GM20000 (cell line): ENCODE measurements around the gene SLC6A8.

Experiments
- DNase-seq: peaks from one replicate; pipeline ENCODE4 v3.0.0; 2012; ENCODE audit warnings: low spot score
- TF ChIP-seq, protein P1 (sequence below): IDR thresholded peaks from 2 replicates; pipeline ENCODE4 v1.5.1; 2012; ENCODE audit warnings: mild to moderate bottlenecking, control low read depth; ENCODE audit errors: extremely low read depth, missing control alignments

SLC6A8 gene

DNA sequence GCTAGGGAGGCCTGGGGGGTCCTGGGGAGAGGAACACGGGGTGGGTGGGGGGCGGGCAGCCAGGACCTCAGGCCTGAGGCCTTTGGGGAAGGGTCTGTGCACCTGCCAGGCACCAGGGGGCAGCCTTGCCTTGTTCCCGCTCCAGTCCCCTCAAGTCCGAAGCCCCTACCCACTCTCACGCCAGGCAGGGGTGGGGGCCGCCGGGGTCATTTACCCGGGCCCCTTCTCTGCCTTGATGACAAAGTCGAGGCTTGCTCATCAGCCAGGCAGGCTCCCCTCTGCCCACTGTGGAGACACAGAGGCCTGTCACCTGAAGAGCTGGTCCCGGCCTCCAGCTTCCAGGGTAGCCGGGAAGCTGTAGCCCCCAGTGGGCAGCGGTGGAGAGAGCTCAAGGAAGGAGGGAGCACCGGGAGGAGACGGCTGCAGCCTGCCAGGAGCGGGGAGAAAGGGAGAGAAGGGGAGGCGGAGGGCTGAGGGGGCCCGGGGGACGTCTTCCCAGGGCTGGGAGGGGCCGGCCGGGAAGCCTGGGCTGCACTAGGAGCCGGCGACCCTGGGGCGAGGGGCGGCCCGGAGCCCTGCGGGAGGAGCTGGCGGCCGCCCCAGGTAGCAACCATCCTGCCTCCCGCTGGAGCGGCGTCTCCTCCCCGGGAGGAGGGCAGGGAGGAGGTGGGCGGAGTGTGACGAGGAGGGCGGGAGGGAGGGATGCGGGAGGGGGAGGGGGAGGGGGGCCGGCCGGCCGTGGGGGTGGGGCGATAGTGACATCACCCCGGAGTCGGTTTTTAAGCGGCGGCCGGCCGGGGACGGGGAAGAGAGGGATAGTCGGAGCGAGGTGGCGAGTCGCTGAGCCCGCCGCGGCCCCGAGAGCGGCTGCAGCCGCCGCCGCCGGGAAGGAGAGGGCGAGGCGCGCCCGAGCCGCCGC, at the start of gene SLC6A8:
TSS of gene SLC6A8 (plus strand) at position 806 of the 919 bp plus-strand sequence. CDS start 649 bp downstream, outside the sequence.
- TF ChIP-seq, protein P1, sequence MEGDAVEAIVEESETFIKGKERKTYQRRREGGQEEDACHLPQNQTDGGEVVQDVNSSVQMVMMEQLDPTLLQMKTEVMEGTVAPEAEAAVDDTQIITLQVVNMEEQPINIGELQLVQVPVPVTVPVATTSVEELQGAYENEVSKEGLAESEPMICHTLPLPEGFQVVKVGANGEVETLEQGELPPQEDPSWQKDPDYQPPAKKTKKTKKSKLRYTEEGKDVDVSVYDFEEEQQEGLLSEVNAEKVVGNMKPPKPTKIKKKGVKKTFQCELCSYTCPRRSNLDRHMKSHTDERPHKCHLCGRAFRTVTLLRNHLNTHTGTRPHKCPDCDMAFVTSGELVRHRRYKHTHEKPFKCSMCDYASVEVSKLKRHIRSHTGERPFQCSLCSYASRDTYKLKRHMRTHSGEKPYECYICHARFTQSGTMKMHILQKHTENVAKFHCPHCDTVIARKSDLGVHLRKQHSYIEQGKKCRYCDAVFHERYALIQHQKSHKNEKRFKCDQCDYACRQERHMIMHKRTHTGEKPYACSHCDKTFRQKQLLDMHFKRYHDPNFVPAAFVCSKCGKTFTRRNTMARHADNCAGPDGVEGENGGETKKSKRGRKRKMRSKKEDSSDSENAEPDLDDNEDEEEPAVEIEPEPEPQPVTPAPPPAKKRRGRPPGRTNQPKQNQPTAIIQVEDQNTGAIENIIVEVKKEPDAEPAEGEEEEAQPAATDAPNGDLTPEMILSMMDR, result no peak
- DNase-seq, result peak; percentile 72

DNA sequence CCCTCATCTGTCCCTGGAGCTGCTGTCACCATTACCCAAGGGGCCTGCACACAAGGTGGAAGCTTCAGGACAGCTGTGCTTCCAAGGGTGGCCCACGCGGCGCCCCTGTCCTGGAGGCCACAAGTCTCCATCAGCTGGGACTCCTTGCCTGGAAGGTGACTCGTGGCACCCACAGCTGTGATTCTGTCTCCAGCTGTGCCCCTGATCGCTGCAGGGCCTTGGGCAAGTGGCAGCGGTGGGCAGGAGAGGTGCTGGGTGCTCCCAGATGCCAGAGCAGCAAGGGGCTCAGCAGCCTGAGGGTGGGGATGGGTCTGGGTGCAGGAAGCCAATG, 49.7 kb upstream of the SLC6A8 start:
- DNase-seq, result no peak
- TF ChIP-seq, protein P1, result no peak

DNA sequence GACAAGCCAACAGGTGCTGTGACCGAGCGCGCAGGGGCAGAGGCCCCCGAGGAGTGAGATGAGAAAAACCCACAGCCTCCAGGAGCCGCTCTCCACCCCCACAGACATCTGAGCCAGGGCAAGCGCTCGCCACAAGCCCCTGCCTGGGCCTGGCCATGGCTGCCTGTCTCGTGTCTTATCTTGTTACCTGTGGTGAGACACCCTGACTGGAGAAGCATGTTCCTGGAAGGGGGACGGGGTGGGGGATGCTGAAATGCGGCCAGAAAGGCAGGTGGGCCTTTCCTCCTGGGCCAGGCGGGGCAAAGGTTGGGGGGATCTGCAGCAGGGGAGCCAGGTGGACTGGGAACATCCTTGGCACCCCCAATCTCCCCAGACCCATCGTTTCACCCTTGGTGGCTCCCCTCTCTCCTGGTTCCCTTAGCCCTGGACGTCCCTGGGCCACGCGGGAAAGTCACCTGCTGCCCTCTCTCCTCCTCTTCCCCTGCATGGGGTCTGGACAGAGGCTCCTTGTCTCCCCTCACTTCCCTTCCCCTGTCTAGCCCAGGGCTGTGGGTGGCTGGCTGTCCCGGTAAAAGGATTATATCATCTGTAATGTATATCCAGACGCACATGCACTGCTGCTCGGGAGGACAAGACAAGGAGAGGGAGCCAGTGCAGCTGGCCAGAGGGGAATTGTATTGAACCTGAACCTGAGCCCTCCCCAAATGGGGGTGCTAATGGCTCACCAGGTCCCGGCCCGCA, 49.1 kb upstream of the SLC6A8 start:
- TF ChIP-seq, protein P1, result no peak
- no peak for DNase-seq

DNA sequence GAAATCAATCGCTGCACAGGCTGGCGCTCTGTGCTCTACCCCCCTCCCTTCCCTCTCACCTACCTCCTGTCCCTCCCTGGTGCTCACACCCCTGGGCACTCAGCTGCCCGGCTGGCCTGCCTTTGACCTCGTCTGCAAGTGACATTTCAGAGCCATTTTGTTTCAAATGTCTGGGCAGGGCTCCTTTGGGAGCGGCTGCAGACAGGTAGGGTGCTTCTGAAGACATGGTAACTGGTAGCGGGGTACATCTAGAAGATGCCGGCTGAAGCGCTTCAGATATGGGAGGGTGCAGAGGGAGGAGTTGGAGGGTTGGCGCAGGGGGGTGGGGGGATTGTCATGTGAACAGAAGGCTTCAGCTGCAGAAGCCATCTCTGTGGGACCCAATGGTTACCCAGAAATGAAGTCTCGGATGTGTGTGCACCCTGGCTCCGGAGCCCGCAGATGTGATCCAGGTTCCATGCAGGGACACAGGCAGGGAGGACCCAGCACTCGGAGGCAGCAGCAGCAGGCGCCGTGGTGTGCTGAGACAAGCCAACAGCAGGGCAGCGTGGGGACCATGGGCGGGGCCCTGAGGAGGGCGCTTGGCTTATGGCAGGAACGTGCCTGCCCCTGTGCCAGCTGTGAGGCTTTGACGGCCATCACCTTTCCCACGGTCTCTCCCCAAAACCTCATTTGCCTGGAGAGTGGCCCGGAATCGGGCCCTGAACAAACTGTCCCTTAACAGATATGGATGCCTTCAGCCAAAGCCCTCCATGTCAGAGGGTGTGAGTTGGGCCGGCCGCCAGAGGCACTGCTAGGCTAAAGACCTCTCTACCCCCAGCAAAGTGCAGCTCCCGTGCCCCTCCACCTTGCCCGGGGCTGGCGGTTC, 48.3 kb upstream of the SLC6A8 start:
- DNase-seq, result no peak

DNA sequence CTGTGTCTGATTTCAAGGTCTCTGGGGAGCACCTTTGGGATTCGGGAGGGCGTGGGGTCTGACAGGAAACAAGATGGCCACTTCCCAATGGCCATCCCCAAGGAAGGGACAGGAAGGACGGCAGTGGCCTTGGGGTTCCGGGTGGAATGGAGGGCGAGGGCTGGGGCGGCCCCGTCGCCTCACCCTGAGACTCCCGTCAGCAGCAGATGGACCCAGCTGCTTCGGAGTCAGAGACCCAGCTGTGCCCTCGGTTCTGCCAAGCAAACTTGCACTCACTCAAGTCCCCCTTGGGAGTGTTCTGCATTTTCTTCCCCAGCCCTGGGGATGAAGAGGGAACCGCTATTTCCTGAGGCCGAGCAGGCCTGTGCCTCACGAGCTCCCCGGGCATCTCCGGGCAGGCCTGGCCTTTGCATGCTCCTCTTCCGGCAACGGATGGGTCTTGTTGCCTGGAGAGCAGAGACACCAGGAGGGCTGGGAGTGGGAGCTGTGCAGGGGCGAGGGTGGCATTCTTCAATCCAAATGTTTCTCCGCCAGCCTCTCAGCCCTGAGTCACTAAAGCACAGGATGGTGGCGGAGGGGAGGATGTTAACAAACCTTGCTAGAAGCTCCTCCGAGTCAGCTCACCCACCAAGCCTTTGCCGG, 47.6 kb upstream of the SLC6A8 start:
- TF ChIP-seq, protein P1, result no peak
- no peak for DNase-seq

More for the DNA sequence above, 48.3 kb upstream of the SLC6A8 start:
- TF ChIP-seq, protein P1, result no peak

- no peak for DNase-seq
- TF ChIP-seq, protein P1, result no peak
Observed at GRCh38 chrX:153640736-153641575, 46.8 kb upstream of the SLC6A8 start.
